DMS 273 (cell line): Measurements from ENCODE around the gene CABP7.

ENCODE experiments used
- DNase-seq: peaks from one replicate; lab custom pipeline; 2025; ENCODE audit not compliant: unreplicated experiment; lab: John Stamatoyannopoulos, UW

The CABP7 gene

GRCh38 chr22:29702000-29702930, 17.5 kb upstream of the CABP7 start:
- DNase-seq: peak; percentile 87

DNA sequence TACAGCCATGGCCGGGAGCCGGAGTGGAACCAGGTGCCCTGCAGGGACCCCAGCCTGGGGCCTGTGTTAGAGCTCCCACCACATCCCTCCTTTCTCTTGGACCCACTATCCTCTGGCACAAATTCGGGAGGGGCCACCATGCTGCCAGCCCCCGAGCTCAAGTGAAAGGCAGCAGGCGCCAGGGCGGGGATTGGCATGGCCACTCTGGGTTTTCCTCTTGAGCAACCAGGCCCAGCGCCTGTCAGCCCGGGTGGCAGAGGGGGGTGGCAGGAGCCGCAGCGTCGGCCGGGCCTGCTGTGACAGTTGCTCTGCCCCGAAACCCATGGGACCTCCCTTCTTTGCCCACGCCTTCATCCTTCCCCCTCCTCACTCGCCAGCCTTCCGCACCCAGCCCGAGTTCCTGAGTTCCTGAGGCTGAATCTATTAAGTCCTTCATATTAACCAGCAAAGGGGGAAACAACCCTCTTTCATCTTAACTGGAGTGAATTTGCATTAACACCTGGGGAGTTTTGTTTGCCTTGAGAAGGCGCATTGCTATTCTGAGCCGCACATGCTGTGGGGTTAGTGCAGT, 16.8 kb upstream of the CABP7 start:
- DNase-seq: peak; percentile 63

DNA sequence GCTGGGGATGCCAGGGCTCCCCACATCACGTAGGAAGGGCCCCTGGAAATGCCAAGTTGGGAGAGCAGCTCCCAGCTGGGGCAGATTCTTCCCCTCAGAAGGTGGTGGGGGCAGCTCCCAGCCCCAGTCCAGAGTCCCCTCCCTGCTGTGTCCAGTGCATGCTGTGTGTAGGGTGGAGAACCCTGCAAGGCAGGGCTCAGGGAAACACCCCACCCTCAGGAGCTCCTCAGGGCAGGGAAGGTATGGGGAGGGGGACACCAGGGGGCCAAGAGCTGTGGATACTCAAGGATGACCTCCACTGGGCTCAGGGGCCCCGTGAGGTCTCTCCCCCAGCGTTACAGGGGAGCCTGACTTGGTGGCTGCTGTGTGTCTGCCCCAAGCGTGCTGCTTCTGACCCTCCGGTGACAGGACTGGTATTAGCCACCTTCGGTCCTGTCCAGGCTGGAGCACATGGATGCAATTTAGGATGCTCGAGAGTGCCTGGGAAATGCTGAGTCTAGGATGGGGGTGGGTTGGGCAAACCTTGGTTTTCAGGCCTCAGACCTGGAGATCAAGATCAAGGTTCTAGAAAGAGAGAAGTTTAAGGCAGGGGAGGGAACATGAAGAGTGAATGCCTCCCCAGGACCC, 16.1 kb upstream of the CABP7 start:
- DNase-seq: no peak

DNA sequence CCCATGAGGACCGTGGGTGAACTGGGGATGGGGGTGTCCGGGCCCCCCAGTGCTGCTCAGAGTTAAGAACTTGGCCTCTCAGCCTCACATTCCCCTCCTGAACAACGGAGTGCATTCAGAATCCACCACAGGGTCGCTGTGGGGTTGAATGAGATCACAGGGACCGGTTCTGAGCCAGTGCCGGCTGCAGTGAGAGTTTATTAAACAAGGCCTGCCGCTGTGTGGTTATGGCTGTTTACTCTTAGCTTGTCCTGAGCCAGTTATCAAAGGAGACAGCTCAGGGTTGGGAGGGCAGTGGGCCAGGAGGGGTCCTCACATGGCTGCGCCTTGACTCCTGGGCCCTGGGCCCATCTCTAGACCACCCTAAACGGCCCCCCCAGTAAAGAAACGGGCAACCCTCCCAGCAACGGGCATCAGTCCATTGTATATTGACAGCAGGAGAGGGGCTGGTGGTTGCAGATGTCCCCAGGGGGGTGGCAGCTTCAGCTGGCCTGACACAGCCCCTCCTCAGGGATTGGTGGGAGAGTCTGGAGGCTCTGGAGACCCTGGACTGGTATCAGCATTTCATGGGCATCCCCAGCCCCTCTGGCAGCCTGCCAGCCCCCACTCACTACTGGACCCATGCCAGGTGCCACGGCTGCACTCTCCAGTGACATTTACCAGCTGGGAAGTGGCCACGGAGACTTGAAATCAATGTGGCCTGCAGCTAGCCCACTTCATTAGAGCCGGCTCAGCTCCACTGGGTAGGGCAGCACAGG, 15.1 kb upstream of the CABP7 start:
- DNase-seq: peak; percentile 75

- DNase-seq: no peak
Observed at GRCh38 chr22:29705651-29706050, 14.2 kb upstream of the CABP7 start.

- DNase-seq: peak; percentile 53
Observed at GRCh38 chr22:29706486-29706885, 13.3 kb upstream of the CABP7 start.

- peak; percentile 46 for DNase-seq
Observed at GRCh38 chr22:29707010-29707409, 12.8 kb upstream of the CABP7 start.

DNA sequence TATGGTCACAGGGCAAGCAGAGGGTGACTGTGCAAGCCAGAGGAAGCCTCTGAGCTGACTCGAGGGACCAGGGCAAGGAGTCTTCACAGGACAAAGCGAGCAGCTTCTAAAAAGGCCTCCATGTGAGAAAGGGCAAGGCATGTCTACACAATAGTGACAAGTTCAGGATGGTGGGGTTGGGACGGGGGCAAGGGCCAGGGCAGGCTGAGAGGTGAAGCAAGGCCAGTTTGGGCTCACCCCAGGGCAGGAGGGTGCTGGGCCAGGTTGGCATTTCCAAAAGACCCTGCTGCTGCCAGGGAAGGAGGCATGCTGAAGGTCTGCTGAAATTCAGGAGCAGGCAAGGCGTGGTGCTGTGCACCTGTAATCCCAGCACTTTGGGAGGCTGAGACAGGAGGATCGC, 12.3 kb upstream of the CABP7 start:
- DNase-seq: no peak

GRCh38 chr22:29710193-29710592, 9.6 kb upstream of the CABP7 start:
- no peak for DNase-seq

DNA sequence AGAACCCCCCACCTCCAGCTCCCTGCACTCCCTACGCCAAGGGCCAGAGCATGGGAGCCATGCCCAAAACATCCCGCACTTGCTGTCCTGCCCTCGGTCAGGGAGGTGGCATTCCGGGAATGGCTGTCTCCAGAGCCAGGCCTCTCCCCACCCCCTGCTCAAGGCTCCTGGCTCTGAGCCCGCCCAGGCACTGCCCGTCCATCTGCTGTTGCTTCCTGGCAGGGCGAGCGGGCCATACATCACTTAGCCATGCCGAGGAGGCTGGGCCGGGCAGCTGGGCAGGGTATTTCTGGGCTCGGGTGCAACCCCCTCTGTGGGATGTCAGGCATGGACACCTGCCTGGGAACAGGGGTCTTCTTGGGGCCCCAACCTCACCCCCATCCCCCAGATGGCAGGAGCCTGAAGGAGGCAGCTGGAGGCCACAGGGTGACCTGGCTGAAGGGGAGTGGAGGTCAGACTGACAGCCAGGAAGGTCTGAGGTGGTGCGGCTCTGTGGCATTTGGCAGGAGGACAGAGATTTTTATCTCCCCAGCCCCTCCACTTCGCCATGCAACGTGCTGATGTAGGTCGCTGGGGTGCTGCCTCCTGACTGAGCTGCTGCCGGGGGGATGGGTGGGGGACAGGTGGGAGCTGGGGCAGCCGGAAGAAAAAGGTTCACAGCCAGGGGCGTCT, 8.7 kb upstream of the CABP7 start:
- DNase-seq: peak; percentile 92

DNA sequence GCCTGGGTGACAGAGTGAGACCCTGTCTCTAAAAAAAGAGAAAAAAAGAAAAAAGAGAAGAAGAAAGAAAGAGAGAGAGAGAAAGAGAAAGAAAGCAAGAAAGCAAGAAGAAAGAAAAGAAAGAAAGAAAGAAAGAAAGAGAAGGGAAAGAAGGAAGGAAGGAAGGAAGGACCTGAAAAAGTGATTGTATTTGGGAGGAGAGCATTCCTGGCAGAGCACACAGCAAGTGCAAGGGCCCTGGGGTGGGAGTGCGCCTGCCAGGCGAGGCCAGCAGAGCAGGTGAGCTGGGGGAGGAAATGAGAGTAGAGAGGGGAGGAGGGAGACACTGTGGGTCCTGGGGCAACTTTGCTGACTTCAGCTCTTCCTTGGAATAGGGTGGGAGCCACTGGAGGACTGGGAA, 7.7 kb upstream of the CABP7 start:
- no peak for DNase-seq

DNA sequence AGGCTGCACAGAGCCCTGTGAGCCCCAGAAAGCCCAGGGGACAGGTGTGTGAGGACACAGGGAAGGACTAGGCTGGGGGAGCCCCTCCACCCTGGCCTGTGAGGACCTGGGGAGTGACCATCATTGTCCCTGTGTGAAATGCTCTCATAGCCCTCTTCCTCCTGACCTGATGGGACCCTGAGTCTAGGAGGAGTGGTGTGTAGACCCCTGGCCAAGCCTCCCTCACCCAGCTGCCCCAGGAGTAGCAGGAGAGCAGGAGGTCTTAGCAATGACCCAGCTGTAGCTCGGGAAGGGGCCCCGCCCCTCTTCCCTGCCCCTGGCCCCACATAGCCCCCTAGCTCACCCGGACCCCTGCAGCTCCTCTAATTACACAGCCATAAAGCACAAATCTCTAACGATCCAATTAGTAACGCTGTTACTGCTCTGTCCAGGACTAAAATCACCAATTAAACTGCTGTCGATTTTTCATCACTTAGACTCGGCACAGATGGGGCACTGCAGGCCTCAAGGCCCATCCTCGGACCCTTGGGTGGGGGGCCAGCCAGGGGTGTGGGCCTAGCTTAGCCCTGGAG, 6.6 kb upstream of the CABP7 start:
- peak; percentile 23 for DNase-seq

DNA sequence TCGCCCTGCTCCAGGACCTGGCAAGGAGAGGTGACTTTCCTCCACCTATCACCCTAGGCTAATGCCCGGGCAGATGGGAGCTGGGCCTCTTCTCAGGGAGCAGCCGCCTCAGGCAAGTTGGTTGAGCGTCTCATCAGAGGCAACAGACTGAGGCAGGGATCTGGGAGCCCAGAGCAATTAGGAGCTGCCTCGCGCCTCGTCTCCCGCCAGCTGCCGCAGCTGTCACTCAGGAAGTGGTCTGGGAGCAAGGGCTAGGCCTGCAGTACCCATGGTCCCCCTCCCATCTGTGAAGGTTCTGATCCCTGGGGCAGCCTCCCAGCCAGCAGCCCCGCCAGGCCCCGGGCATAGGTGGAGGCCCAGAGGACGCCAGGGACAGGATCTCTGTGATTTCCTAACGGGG, 4.6 kb upstream of the CABP7 start:
- peak; percentile 93 for DNase-seq

DNA sequence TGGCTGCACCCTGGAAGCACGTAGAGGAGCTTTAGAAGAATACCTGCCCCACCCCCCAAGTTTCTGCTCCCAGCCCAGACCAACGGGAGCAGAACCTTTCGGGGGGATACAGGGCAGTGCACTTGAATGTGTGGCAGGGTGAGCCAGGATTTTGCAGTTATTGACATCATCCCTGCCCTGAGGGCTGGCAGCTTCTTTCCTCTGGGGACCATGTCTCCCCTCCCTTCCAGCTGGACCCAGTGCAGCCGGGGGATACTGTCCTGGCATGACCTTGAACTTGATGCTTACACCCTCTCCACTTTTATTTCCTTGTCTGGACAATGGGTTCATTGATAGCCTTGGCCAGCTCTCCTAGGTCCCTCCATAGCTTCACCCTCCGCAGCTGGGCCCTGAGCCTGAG, 4.1 kb upstream of the CABP7 start:
- peak; percentile 68 for DNase-seq

DNA sequence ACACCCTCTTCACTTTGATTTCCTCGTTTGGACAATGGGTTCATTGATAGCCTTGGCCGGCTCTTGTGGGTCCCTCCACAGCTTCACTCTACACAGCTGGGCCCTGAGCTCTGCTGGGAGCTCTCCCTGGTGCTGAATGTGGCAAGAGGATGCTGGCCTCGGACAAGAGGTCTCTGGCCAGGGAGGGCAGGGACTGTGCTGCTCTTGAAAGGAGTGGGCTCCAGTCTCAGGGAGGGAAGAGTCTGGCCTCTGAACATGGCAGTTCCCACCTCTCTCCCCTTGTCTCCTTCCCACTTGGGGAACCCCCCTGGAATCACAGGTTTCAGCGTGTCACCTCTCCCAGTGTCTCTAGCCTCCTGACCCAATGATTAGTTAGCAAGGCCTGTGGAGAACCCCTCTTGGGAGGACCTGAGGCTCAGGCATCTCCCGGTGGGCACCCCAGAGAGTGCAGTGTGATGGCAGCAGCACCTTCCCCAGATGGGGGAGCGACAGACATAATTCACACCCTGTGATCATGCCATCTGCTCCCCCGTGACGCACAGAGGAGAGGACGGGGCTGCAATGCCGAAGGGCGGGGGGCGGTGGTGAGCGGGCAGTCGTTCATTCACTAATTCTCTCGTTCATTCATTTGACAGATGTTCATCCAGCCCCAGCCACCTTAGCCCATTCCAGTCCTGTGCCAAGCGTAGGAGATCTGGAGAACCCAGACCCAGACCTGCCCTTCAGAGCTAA, 2.8 kb upstream of the CABP7 start:
- peak; percentile 85 for DNase-seq

- peak; percentile 69 for DNase-seq
Observed at GRCh38 chr22:29717789-29718188, 2.0 kb upstream of the CABP7 start.

- DNase-seq: peak; percentile 71
Observed at GRCh38 chr22:29718949-29719898, 579 bp upstream of the CABP7 start.

GRCh38 chr22:29720811-29721323, 1.1 kb downstream of the CABP7 start:
- no peak for DNase-seq
